UCSD-AML1 (cell line): ENCODE data around the gene RNPS1.
A peak's percentile ranks its signal among the peaks of the same experiment; 100 is the strongest.
"Not testable (repeated sequence)": the region's sequence is repeated elsewhere in the genome, so short reads cannot be mapped to it uniquely, and the experiment has no call there.

ENCODE experiments used
- DNase-seq: peaks from one replicate; lab custom pipeline; 2025; ENCODE audit not compliant: unreplicated experiment; lab: John Stamatoyannopoulos, UW

RNPS1 gene

GRCh38 chr16:2258530-2258929 lies 9.4 kb downstream of the RNPS1 start:
- DNase-seq: not testable (repeated sequence)

GRCh38 chr16:2257726-2258125 lies 10.2 kb downstream of the RNPS1 start:
- no peak for DNase-seq

- DNase-seq: no peak
Observed at GRCh38 chr16:2256531-2257140, 11.3 kb downstream of the RNPS1 start.

- DNase-seq: no peak
Observed at GRCh38 chr16:2253293-2253692, 14.6 kb downstream of the RNPS1 start.

GRCh38 chr16:2252806-2253148 lies 15.1 kb downstream of the RNPS1 start:
- DNase-seq: no peak

- DNase-seq: peak; percentile 95
Observed at GRCh38 chr16:2251296-2252111, 16.4 kb downstream of the RNPS1 start, which contains the start of gene ECI1. Gene ECI1 (minus strand): TSS chr16:2251587. CDS start chr16:2251566, 21 bp downstream.

GRCh38 chr16:2250652-2251295 lies 17.2 kb downstream of the RNPS1 start:
- peak; percentile 44 for DNase-seq

GRCh38 chr16:2246301-2246885 lies 21.5 kb downstream of the RNPS1 start:
- no peak for DNase-seq

GRCh38 chr16:2244926-2245795 lies 22.8 kb downstream of the RNPS1 start:
- no peak for DNase-seq

- no peak for DNase-seq
Observed at GRCh38 chr16:2244301-2244700, 23.6 kb downstream of the RNPS1 start.

GRCh38 chr16:2243781-2244180 lies 24.1 kb downstream of the RNPS1 start:
- DNase-seq: no peak

GRCh38 chr16:2243031-2243528 lies 24.8 kb downstream of the RNPS1 start:
- peak; percentile 16 for DNase-seq

- DNase-seq: no peak
Observed at GRCh38 chr16:2242598-2242997, 25.3 kb downstream of the RNPS1 start.

GRCh38 chr16:2240331-2240730 lies 27.6 kb downstream of the RNPS1 start:
- DNase-seq: not testable (repeated sequence)

- DNase-seq: no peak
Observed at GRCh38 chr16:2238838-2239675, 28.9 kb downstream of the RNPS1 start.

- DNase-seq: no peak
Observed at GRCh38 chr16:2238150-2238837, 29.6 kb downstream of the RNPS1 start.

GRCh38 chr16:2237493-2238149 lies 30.3 kb downstream of the RNPS1 start:
- DNase-seq: no peak

- DNase-seq: no peak
Observed at GRCh38 chr16:2237102-2237482, 30.8 kb downstream of the RNPS1 start.
